Measurements from ENCODE around the gene ANGEL2.

- no peak for TF ChIP-seq CTCF (CRISPR knock-in tag; IDR thresholded peaks at IDR 0.05)
- TF ChIP-seq ZNF782 (CRISPR knock-in tag; IDR thresholded peaks at IDR 0.05; ENCODE audit: borderline replicate concordance), result no peak
These were observed 25.4 kb downstream of the ANGEL2 start for GRCh38 chr1:212990276-212990675.

Measured in HepG2 (cell line).